HCT116 (cell line): ENCODE results near the gene IFITM1. TPM values are rescaled to one million over a fixed set of nuclear protein-coding genes. Genes with fewer than 3 reads are reported as not detected.

ENCODE experiments used
- ATAC-seq: fragments of 200-7000 bp; cut with Tn5 transposase; 2 replicates; pipeline ENCODE4 v1.9.1; 2020; ENCODE audit warnings: mild to moderate bottlenecking, moderate library complexity
- BruUV-seq: library from RNA; stranded (reverse); fragments of 400-500 nt; replicated peaks from 2 replicates; lab custom pipeline; 2021; lab: Mats Ljungman, UMichigan
- CTCF ChIA-PET: fragments of 300-600 bp; sonication (Branson Sonifier 250); formaldehyde crosslinking; loops from one replicate; lab custom pipeline; 2021; ENCODE audit warnings: antibody characterized with exemption; lab: Charles Lee
- POLR2A ChIA-PET: fragments of 300-600, 350-600 bp; sonication (Branson Sonifier 250); formaldehyde crosslinking; loops from one replicate; lab custom pipeline; 2021; ENCODE audit warnings: antibody characterized with exemption; lab: Charles Lee
- RAD21 ChIA-PET, 2 experiments: fragments of 300-600 bp; sonication (Branson Sonifier 250); formaldehyde crosslinking; loops; one replicate each; lab custom pipeline; 2023; ENCODE audit warnings: low total read pairs in 2 of 2; ENCODE audit not compliant: uncharacterized antibody in 2 of 2, unreplicated experiment in 2 of 2, low non-redundant PET in 1 of 2; lab: Charles Lee
- DNase-seq: peaks from one replicate; pipeline ENCODE4 v3.0.0-alpha.2; 2010; ENCODE audit warnings: low read depth, low spot score
- H2AFZ ChIP-seq: fragments of 200-600 bp; shearing (Covaris generic), sonication (generic); 2 replicates; pipeline ENCODE4 v1.6.1; 2017; ENCODE audit warnings: low read depth, mixed run types, mixed read lengths, antibody characterized with exemption, low read length; ENCODE audit not compliant: poor library complexity, severe bottlenecking
- H3K27ac ChIP-seq: 2 replicates; pipeline ENCODE4 v1.5.1; 2012; ENCODE audit warnings: low read depth, low read length
- H3K27me3 ChIP-seq: fragments of 200-600 bp; sonication (generic); 2 replicates; pipeline ENCODE4 v1.6.1; 2016; ENCODE audit warnings: mixed run types, low read length, mixed read lengths; ENCODE audit not compliant: insufficient read depth
- H3K36me3 ChIP-seq, 2 experiments: fragments of 200-500 bp in 1 of 2; fragments of 200-600 bp in 1 of 2; sonication (Bioruptor generic) in 1 of 2; sonication (generic) in 1 of 2; 2 replicates each; pipeline versions ENCODE4 v1.5.1 to v1.6.1; 2014 to 2016; ENCODE audit warnings: low read length in 2 of 2, inconsistent platforms in 1 of 2, mixed read lengths in 1 of 2, mixed run types in 1 of 2; ENCODE audit not compliant: insufficient read depth in 2 of 2, control insufficient read depth in 1 of 2
- H3K4me1 ChIP-seq, 2 experiments: fragments of 200-600 bp in 1 of 2; sonication (generic) in 1 of 2; 2 replicates each; pipeline versions ENCODE4 v1.5.1 to v1.6.1; 2012 to 2017; ENCODE audit warnings: low read length in 2 of 2, inconsistent platforms in 1 of 2, mild to moderate bottlenecking in 1 of 2, mixed read lengths in 1 of 2, mixed run types in 1 of 2, moderate library complexity in 1 of 2; ENCODE audit not compliant: insufficient read depth in 2 of 2, control insufficient read depth in 1 of 2
- H3K4me2 ChIP-seq: fragments of 200-600 bp; sonication (generic); 2 replicates; pipeline ENCODE4 v1.6.1; 2017; ENCODE audit warnings: mixed run types, low read length, mixed read lengths
- H3K4me3 ChIP-seq, 2 experiments: fragments of 200-600 bp in 1 of 2; sonication (generic) in 1 of 2; replicated peaks in 1 of 2; 2 replicates each; pipeline ENCODE4 v1.5.1; 2011 to 2016; ENCODE audit warnings: low read length in 2 of 2, control low read depth in 1 of 2, low read depth in 1 of 2, mild to moderate bottlenecking in 1 of 2, mixed read lengths in 1 of 2, mixed run types in 1 of 2
- H3K79me2 ChIP-seq: fragments of 200-600 bp; sonication (generic); 2 replicates; pipeline ENCODE4 v1.6.1; 2017; ENCODE audit warnings: mild to moderate bottlenecking, mixed run types, low read length, moderate library complexity, mixed read lengths; ENCODE audit not compliant: insufficient read depth
- H3K9ac ChIP-seq: fragments of 200-600 bp; sonication (generic); 2 replicates; pipeline ENCODE4 v1.6.1; 2016; ENCODE audit warnings: low read length, mixed read lengths
- H3K9me2 ChIP-seq: fragments of 200-600 bp; sonication (generic), shearing (Covaris generic); 2 replicates; pipeline ENCODE4 v1.6.1; 2017; ENCODE audit warnings: mixed run types, mild to moderate bottlenecking, moderate library complexity; ENCODE audit not compliant: insufficient read depth
- H3K9me3 ChIP-seq, 2 experiments: fragments of 200-500 bp in 1 of 2; fragments of 200-600 bp in 1 of 2; sonication (Bioruptor generic) in 1 of 2; sonication (generic) in 1 of 2; 2 replicates each; pipeline ENCODE4 v1.6.1; 2014 to 2017; ENCODE audit warnings: low read length in 2 of 2, mixed read lengths in 2 of 2, inconsistent platforms in 1 of 2, low read depth in 1 of 2, mild to moderate bottlenecking in 1 of 2, mixed run types in 1 of 2, moderate library complexity in 1 of 2; ENCODE audit not compliant: control insufficient read depth in 1 of 2, insufficient read depth in 1 of 2
- H4K20me1 ChIP-seq: fragments of 200-600 bp; sonication (generic), shearing (Covaris generic); 2 replicates; pipeline ENCODE4 v1.6.1; 2017; ENCODE audit warnings: mixed run types, mild to moderate bottlenecking, moderate library complexity; ENCODE audit not compliant: insufficient read depth
- CBX3 ChIP-seq: IDR thresholded peaks from 2 replicates; pipeline ENCODE4 v1.6.1; 2012; ENCODE audit warnings: low read depth
- CEBPB ChIP-seq: IDR thresholded peaks from 2 replicates; pipeline ENCODE4 v1.6.1; 2012; ENCODE audit warnings: low read depth
- CTCF ChIP-seq, 3 experiments: fragments of 200-600 bp in 1 of 3; sonication (generic) in 1 of 3; IDR thresholded peaks in 2 of 3; conservative IDR thresholded peaks in 1 of 3; 2 replicates each; pipeline ENCODE4 v1.5.1; 2012 to 2017; ENCODE audit warnings: low read depth in 2 of 3, low read length in 2 of 3, antibody characterized with exemption in 1 of 3, borderline replicate concordance in 1 of 3, control low read depth in 1 of 3, mild to moderate bottlenecking in 1 of 3, mixed read lengths in 1 of 3, mixed run types in 1 of 3, moderate library complexity in 1 of 3; ENCODE audit not compliant: insufficient read depth in 1 of 3
- EGR1 ChIP-seq: IDR thresholded peaks from 2 replicates; pipeline ENCODE4 v1.6.1; 2012; ENCODE audit warnings: low read depth
- EZH2 ChIP-seq: fragments of 200-600 bp; sonication (generic); IDR thresholded peaks from 2 replicates; pipeline ENCODE4 v1.6.1; 2017; ENCODE audit warnings: antibody characterized with exemption, mixed run types
- EZH2phosphoT487 ChIP-seq: fragments of 200-600 bp; IDR thresholded peaks from 2 replicates; pipeline ENCODE4 v1.6.1; 2018; ENCODE audit warnings: antibody characterized with exemption, borderline replicate concordance
- FOSL1 ChIP-seq: IDR thresholded peaks from 2 replicates; pipeline ENCODE4 v1.6.1; 2012; ENCODE audit warnings: low read depth
- JUND ChIP-seq: IDR thresholded peaks from 2 replicates; pipeline ENCODE4 v1.6.1; 2012
- POLR2A ChIP-seq: IDR thresholded peaks from 2 replicates; pipeline ENCODE4 v1.7.0; 2011; ENCODE audit warnings: borderline replicate concordance; ENCODE audit not compliant: insufficient read depth, insufficient read length; ENCODE audit errors: extremely low read depth
- RAD21 ChIP-seq: IDR thresholded peaks from 2 replicates; pipeline ENCODE4 v1.6.1; 2012; ENCODE audit warnings: low read depth, mild to moderate bottlenecking
- REST ChIP-seq: IDR thresholded peaks from 2 replicates; pipeline ENCODE4 v1.6.1; 2012; ENCODE audit warnings: low read depth
- SIN3A ChIP-seq: IDR thresholded peaks from 2 replicates; pipeline ENCODE4 v1.6.1; 2012; ENCODE audit warnings: low read depth
- SP1 ChIP-seq: IDR thresholded peaks from 2 replicates; pipeline ENCODE4 v1.6.1; 2012; ENCODE audit warnings: low read depth
- SRF ChIP-seq: IDR thresholded peaks from 2 replicates; pipeline ENCODE4 v1.6.1; 2012; ENCODE audit warnings: low read depth
- YY1 ChIP-seq: IDR thresholded peaks from 2 replicates; pipeline ENCODE4 v1.6.1; 2011; ENCODE audit warnings: low read length, low read depth, moderate library complexity, mild to moderate bottlenecking; ENCODE audit not compliant: insufficient replicate concordance; ENCODE audit errors: extremely low read depth
- ZFX ChIP-seq: fragments of 450-650 bp; IDR thresholded peaks from 2 replicates; pipeline ENCODE4 v1.6.1; 2017
- ZNF274 ChIP-seq: fragments of 200-500 bp; sonication (Bioruptor generic); IDR thresholded peaks from 2 replicates; pipeline ENCODE4 v1.6.1; 2014; ENCODE audit warnings: mild to moderate bottlenecking, low read depth, low read length, inconsistent platforms
- intact Hi-C: fragments of 100-400 bp; cut with micrococcal nuclease; formaldehyde crosslinking; loops from 2 replicates; pipeline ENCODE4 v1.10.0; 2022
- total RNA-seq: library from RNA; stranded (reverse); gene quantifications from one replicate; pipeline ENCODE4 v1.2.1, GENCODE V29; 2021; ENCODE audit not compliant: unreplicated experiment
- TF ChIP-seq, protein P1 (sequence below): IDR thresholded peaks from 2 replicates; pipeline ENCODE4 v1.6.1; 2012
- TF ChIP-seq, protein P2 (sequence below): IDR thresholded peaks from 2 replicates; pipeline ENCODE4 v1.6.1; 2011; ENCODE audit warnings: mild to moderate bottlenecking, low read length, moderate library complexity; ENCODE audit not compliant: insufficient replicate concordance; ENCODE audit errors: extremely low read depth

The IFITM1 gene
- total RNA-seq, 1 experiment from 2014 or later = 6.1 TPM

DNA sequence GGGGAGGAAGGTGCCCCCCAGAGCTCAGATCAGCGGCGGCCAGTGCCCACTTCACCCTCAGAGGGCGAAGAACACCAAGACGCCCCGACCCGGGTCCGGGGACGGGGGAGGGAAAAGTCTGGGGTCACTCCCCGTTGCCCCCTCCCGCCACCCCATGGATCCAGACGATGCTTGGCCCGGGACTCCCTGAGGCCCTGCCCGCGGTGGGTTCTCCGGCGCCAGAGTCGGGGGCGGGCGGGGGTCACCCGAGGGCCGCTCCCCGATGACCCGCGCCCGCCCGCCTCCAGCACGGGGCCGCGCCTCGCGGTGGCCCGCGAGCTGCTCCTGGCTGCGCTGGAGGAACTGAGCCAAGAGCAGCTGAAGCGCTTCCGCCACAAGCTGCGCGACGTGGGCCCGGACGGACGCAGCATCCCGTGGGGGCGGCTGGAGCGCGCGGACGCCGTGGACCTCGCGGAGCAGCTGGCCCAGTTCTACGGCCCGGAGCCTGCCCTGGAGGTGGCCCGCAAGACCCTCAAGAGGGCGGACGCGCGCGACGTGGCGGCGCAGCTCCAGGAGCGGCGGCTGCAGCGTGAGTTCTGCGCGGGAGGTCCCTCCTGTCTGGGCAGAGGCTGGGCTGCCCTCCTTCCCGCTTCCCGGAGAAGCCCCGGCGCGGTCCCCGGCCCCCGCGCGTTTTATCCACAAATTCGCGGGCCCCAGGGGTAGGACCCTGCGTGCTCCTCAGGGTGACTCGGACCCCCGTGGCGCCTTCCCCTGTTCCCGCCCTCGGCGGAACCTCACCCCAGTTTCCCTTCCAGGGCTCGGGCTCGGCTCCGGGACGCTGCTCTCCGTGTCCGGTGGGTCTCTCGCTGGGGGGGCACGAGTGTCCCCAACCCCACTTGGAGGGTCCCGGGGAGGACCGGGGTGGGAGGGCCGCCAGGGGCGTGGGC lies 34.5 kb upstream of the IFITM1 start:
- Histone ChIP-seq H3K9ac (no peak overlapping the region), H3K27me3 (no peaks in the 10 kb centered on the region), H3K4me3 (no peak overlapping the region)

More for the DNA sequence above, 34.5 kb upstream of the IFITM1 start:
- TF ChIP-seq JUND (no peak), SRF (no peak), YY1 (no peak), EZH2phosphoT487 (no peak), REST (no peak), CTCF (IDR thresholded peaks at IDR 0.05 in 2 of 3, conservative IDR thresholded peaks at IDR 0.05 in 1 of 3; ENCODE audit: borderline replicate concordance in 1 of 3, insufficient read depth in 1 of 3, low read depth in 2 of 3, low read length in 2 of 3) (no peak), CEBPB (no peak), RAD21 (no peak), FOSL1 (no peak), SIN3A (no peak), ZNF274 (no peak), CBX3 (no peak), EGR1 (no peak), ZFX (no peak), SP1 (no peak), EZH2 (no peak), POLR2A (no peak)
- TF ChIP-seq, protein P1, sequence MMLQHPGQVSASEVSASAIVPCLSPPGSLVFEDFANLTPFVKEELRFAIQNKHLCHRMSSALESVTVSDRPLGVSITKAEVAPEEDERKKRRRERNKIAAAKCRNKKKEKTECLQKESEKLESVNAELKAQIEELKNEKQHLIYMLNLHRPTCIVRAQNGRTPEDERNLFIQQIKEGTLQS = no peak
- TF ChIP-seq, protein P2, sequence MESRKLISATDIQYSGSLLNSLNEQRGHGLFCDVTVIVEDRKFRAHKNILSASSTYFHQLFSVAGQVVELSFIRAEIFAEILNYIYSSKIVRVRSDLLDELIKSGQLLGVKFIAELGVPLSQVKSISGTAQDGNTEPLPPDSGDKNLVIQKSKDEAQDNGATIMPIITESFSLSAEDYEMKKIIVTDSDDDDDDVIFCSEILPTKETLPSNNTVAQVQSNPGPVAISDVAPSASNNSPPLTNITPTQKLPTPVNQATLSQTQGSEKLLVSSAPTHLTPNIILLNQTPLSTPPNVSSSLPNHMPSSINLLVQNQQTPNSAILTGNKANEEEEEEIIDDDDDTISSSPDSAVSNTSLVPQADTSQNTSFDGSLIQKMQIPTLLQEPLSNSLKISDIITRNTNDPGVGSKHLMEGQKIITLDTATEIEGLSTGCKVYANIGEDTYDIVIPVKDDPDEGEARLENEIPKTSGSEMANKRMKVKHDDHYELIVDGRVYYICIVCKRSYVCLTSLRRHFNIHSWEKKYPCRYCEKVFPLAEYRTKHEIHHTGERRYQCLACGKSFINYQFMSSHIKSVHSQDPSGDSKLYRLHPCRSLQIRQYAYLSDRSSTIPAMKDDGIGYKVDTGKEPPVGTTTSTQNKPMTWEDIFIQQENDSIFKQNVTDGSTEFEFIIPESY = no peak
- intact Hi-C loops = no loop called here
- H3K4me1 ChIP-seq = peaks cover 0 to 3% of the 10 kb centered on the region in 2 experiments; a peak in 1 of 4 replicates
- BruUV-seq = no TSS peak
- no peak overlapping the region for H3K4me2 ChIP-seq
- CTCF ChIA-PET = no interaction called here
- H3K27ac ChIP-seq = no peak overlapping the region
- no peak for DNase-seq
- H3K9me3 ChIP-seq = no peaks in the 10 kb centered on the region
- no peaks in the 10 kb centered on the region for H3K79me2 ChIP-seq
- no peaks in the 10 kb centered on the region for H3K36me3 ChIP-seq
- no peaks in the 10 kb centered on the region for H3K9me2 ChIP-seq
- RAD21 ChIA-PET = no interaction called here
- no peak for ATAC-seq
- POLR2A ChIA-PET = no interaction called here
- H2AFZ ChIP-seq = no peak overlapping the region
- no peaks in the 10 kb centered on the region for H4K20me1 ChIP-seq
